ENCODE measurements around the gene NUTM2E.
"Not testable (repeated sequence)": the region's sequence is repeated elsewhere in the genome, so short reads cannot be mapped to it uniquely, and the experiment has no call there.

GRCh38 chr10:79836891-79837290 is 10.4 kb downstream of the NUTM2E start:
- not testable (repeated sequence) for TF ChIP-seq EZH2phosphoT487 (IDR thresholded peaks at IDR 0.05; ENCODE audit: insufficient read depth, low read depth); EZH2 (IDR thresholded peaks at IDR 0.05; ENCODE audit: insufficient read depth, poor library complexity, severe bottlenecking)
